GM19467 (cell line): Measurements from ENCODE around the gene INSYN2A.

Source experiments
- ATAC-seq: cut with Tn5 transposase; IDR thresholded peaks from one replicate; pipeline ENCODE4 v1.9.1; 2021; ENCODE audit warnings: mild to moderate bottlenecking, moderate library complexity; ENCODE audit not compliant: unreplicated experiment

Gene INSYN2A

DNA sequence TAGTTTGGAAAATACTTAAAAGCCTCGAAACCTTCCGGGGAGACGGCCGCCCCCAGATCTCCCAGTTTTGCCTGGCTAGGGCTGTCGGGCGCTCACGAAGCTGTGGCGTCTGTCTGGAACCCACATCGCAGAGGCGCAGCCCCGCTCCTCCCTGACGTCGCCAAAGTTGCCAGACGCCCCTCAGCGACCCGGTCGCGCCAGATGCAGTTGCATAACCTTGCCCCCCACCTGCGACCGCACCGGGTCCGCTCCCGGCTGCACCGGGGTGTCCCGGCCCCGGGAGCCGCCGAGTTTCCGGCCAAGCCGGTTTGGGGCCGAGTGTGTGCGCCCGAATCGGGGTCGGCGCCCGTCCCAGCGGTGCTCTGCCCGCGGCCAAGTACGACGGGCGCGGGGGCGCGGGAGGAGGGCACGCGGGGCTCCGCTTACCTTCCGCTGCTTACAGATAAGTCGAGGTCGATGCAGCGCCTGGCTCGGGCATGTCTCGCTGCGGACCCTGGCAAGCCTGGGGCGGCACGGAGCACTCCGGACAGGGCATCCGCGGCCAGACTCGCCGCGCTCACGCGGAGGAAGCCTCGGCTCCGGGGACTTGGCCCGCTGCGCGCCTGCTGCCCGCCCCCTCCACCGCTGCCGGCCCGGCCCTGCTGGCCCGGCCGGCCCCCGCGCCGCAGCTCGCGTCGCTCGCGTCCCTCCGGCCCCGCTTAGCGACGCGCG lies 665 bp downstream of the INSYN2A start:
- no peak for ATAC-seq

DNA sequence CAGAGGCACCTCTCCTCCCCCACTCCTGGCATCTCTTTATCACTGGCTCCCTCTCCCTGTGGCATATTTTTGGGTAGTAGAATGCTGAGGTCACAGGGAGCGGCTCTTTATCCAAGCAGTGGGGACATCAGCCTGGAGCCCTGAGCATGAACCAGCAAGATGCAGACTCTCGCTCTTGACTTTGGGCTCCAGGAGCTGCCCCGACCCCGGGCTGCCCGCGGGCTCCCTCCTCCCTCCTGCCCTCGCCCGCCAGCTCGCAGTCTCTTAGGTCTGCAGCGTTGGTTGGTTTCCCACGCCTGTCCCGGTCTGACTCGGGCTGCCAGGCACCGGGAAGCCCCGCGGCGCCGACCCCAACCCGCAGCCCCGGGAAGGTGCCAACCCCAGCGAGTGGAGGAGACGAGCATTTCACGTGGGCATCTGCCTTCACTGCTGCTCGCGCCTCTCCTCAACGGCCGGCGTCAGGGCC lies 1.3 kb downstream of the INSYN2A start:
- ATAC-seq, result no peak

DNA sequence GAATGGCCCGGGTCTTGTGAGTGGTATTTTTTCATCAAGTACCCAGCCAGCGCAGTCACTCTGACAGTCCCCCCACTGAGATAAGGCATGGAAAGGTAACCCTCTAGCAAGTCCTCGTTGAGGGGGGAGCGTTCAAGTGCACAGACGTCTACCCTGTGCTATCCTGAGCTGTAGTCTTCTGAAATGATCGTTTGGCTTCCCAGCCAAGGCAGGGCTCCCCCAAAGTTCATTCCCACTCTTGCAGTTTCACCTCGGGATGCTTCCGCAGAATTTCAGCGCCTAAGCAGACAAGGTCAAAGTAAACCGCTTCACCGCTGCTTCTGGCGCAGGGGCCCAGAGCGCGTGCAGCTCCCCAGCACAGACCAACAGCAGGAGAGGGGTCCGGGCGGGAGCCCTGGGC lies 1.8 kb downstream of the INSYN2A start:
- ATAC-seq, result no peak

DNA sequence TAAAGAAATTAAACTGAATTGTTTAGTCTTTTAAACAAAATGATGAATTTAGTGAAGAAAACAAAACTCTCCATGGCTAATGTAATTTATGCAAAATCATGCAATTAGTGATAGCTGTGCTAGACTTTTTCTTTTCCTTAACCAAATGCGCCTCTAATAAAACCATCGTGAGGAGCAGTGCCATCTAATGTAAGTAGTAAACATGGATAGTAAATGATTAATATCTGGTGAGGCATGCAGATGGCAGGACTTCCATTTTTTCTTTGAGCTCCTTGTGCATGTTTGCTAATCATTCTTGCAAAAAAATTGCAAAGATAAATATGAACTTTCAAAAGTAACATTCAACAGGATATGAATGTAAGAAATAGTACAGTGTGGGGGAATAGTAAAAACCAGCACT lies 2.3 kb downstream of the INSYN2A start:
- ATAC-seq, result no peak

DNA sequence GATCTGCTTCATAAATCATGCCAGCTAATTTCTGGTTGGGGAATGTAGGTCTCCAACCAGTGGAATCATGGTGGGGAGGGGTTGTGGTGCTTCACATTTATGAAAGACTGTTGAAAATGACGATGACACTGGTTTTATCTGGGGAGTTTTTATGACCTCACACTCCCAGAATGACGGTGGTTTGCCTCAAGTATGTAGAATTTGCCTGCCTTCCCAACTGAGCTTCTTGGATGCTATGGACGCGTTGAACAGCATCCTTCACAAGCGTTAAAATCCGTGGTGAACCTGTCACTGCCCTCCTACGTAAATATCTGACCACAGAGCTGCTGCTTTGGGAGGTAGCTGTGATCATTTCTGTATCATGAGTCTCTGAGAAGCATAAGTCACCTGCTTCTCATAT lies 3.3 kb downstream of the INSYN2A start:
- no peak for ATAC-seq

DNA sequence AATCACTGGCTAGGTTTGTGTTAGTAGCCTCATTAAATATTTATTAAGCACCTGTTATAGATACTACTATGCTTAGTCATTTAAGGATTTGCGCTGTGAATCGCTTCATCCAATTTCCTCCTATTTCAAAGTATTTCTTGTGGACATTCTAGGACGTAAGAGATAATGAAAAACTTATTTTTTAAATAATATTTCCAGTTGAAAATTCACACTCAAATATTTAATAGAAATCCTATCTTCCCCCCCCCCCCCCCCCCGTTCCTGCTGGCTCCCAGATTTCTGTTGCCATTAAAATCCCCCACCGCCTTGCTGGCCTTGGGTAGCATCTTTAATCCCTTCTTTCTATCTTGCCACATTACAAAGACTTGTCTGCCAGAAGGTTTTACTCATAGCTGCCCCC lies 6.0 kb downstream of the INSYN2A start:
- ATAC-seq, result no peak

DNA sequence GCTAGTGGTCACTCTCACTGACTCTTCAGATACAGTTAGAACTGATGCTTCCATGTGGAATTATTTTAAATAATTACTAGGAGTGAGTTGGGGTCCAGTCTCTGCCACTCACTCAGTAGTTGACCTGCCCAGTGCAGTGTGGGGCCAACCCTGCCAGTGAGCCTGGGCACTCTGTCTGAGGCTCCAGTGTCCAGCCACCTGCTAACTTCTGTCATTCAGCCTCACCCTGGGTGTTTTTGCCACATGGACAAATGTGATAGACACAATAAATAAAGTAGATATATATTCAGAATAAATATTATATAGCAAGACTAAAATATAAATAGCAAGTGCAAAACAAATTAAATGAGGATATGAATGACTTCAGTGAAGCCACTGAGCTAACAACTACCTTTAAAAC lies 7.2 kb downstream of the INSYN2A start:
- no peak for ATAC-seq

DNA sequence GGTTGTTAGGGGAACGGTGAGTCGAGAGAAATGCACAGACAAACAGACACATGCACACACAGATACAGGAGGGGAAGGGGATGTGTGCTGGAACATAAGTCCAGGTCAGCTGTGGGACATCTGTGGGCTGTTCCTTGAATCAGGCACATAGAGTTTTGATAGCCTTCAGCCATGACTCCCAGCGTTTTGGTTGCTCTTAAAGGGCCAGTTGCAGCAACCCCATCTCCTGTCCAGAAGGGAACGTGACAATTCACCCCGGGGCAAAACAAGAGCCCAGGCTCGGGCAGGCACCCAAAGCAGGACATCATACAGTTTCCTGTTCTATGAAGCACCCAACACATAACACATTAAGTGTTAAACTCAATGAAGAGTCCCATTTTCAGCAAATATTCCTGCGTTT lies 9.6 kb downstream of the INSYN2A start:
- ATAC-seq, result no peak

DNA sequence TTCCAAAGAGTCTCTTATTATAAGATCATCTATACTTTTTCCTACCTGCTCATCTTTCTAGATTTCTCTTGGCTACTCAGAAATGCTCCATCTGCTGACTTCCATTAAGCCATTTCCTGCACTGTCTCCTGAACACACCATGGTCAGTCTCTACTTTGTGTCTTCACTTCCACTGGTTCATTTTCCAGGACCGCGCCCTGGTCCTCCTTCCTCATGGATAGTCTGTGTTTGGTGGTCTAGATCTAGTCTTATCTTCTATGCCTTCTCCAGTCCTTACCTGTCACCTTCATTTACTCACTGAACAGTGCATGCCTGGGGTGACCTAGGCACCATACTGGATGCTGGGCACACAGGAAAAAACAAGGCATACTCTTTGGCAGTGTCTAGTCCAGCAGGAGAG lies 11.8 kb downstream of the INSYN2A start:
- ATAC-seq, result no peak

DNA sequence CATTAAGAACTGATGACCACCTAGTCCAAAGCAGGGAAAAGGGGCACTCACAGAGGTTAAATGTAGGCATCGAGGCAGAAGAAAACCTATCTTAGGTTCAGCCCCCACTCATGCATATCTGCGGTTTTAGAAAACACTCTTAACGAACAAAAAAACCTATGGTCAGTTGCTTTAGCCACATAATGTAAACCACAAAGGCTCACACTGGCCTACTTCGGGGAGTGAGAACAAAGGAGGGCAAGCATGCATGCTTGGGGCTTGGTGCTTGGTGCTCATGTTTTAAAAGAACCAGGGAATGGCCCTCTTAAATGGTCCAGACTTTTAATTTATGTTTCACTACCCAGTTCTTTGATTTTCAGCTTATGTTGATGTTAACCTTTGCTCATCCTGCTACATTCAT lies 14.2 kb downstream of the INSYN2A start:
- no peak for ATAC-seq

DNA sequence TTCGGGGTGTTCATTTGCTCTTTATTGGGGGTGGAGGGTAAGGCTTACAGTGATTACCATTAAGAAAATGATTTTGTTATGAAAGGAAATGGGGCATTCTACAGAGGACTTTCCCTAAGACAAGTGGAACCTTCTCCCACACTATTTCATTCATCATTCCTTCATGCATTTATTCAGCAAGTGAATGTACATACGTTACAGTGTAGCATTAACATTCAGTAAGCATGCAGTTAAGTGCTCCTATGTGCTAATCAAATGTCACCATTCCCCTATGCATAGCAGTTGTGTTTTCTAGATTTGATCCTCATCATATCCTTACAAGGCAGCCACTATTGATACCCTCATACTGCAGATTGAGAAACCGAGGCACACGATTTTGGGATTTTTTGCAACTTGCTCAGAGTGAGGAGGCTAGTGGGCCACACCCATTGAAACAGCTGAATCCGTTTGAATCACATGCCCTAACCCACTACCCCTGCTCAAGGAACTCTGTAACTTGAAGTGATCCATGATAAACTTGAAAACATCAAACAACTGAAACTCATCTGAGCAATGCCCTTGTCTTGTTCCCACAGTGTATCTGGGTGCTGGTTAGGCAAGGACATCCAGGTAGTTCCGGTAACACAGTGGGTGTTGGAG lies 16.7 kb downstream of the INSYN2A start:
- no peak for ATAC-seq

DNA sequence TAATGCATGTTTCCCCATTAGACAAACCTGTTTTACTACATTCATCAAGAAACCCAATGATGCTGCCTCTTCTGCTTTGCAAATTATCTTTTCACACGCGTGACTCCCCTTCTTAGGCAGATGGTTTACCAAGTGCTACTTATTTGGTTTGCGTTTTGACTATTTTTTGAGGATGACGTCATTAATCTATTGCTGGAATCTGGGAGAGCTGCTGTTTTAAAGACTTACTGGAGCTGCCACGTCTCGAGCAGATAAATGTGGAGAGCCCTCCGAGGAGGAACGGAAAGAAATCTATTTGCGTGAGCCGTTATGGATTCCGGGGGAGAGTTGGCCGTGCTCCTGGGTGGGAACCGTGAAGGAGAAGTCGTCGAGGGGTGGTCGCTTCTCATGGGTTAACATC lies 19.7 kb downstream of the INSYN2A start:
- no peak for ATAC-seq

DNA sequence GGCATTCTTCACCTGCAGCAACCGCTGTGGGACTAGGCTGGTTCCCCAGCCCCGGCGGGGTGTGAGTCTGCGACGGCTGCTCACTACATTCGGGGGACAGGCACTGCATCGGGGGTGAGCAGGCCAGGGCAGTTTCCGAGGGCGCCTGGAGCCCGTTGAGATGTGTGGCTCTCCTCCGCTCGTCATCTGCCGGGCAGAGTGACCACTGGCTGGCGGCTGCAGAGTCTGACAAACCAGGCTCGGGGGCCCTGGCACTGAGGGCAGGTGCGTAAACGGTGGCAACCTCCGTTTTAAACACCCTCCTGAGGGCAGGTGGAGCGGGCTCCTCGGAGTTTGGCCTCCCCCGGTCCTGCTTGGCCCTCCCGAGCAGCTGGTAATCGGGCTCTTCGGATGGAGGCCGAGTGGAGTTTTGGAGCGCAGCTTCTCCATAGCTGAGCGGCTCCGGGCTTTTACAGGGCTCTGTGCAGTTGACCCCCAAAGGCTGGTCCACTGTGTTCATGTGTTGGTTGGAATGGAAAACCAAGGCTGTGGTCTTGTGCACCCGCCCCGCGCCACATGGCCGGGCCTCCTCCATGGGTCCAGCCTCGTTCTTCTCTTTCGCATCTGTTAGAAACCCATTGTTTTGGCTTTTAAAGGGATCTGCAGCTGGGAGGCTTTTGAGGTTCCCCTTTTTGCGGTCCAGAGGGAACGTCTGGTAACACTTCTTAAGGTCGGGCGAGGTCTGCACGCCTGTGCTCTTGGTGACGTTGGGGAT lies 20.9 kb downstream of the INSYN2A start:
- ATAC-seq, result no peak

DNA sequence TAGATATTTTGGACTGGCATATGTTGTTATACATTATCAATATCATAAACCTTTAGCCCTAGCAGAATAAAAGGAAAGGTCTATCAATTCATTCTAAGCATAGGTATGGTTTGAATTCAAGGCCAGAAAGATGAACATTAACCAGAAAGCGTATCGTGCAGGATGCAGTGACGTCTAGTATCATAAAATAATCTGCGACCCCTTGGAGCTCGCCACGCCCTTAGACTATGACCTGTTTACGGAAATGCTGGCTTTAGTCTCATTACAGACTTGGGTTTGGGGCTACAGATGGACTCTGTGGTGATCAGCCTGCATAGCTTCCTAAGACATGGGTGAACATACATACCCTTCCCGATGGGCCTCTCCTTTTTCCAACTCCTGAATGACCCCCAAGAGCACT lies 21.5 kb downstream of the INSYN2A start:
- no peak for ATAC-seq

DNA sequence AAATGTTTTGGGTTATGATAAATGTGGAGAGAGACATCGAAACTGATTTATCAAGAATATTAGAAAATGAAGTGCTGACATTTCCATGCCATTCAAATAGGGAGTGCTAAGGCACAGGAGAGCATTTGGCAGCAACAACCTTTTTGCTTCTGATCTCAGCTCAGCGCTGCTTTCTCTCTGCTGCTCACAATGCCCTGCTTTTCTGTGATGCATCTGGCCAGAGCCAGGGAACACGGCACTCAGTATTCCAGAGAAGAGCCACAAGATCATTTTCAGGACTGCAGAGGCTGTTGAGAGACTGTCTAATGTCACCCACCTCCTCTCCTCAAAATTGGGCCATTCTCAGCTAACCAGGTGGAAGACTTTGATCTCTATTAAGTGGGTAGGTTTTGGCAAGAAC lies 28.1 kb downstream of the INSYN2A start:
- no peak for ATAC-seq

DNA sequence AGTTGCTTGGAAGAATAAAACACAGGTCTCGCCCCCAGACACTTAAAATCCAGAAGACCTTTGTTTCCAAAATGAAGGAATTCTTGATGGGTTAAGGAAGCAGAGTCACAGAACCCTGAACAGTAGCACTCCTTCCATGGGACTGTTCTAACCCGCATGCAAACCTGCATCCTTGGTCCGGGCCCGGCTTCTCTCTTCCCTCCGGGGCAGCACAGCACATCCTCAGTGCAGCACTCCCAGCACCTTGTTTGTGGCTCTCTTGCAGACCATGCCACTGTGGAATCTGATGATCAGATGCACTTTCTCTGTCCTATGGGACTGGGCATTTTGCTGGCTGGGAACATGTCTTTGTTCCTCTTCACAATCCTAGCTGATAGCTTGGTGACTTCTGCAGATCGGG lies 33.5 kb downstream of the INSYN2A start:
- ATAC-seq, result no peak

DNA sequence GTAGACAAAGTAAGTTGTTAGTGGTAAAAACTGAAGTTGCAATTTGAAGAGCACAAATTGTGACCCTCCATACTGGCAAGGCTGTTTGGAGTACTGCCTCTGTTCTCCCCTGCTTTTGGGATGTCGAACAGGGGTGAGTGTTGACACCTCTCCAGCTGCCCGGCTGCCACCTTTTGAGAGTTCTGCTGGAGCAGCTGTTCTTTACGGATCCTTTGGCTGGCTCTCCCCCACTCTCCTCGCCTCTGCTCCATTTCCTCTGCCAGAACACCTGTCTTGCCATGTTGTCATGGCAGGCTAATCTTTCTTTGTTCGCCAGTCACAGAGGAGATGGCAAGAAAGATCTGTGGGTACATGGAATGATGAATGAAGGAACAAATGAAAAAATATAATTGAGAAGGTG lies 34.9 kb downstream of the INSYN2A start:
- ATAC-seq, result no peak

DNA sequence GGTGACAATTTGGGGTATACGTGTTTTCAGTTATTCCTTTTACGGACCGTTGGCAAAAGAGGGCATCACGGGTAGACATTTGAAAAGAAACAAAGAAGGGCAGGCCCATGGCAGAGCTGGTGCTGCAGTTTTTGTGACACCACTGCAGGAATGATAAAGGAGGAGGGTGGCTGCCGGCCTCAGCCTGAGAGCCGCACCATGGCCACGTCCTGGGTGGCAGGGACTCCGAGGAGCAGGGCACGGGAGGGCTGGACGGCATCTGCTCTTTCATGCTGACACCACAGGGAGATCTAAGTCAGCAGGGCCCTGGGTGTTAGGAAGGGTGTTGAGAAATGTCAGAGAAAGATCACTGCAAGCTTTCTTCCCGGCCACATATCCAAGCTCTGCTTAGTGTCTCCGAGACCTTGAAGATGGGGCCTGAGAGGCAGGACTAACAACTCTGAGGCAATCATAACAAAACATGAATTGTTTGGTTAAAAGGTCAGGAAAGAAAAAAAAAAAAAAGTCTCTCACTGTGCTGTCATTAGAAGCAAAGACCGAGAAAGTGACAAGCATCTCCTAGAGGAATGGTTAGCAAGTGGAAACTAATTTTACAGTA lies 36.6 kb downstream of the INSYN2A start:
- ATAC-seq, result no peak

DNA sequence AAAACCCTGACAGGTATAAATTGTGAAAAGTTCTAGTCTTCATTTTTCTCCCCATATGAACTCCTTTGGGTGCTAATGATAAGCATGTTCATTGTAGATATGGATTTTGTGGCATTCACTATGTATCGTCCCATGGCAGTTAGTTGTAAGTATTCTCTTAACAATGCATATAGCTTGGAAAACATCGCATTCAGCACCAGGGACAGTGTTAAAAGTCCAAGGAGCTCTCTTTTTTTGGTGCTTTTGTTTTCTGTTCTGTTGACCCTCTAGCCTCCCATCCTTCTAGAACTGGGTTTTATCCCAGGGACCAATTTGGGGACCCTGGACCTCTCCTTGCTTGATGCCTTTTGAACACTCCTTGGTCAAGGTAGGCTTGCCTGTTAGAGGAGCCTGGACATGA lies 37.7 kb downstream of the INSYN2A start:
- ATAC-seq, result no peak

DNA sequence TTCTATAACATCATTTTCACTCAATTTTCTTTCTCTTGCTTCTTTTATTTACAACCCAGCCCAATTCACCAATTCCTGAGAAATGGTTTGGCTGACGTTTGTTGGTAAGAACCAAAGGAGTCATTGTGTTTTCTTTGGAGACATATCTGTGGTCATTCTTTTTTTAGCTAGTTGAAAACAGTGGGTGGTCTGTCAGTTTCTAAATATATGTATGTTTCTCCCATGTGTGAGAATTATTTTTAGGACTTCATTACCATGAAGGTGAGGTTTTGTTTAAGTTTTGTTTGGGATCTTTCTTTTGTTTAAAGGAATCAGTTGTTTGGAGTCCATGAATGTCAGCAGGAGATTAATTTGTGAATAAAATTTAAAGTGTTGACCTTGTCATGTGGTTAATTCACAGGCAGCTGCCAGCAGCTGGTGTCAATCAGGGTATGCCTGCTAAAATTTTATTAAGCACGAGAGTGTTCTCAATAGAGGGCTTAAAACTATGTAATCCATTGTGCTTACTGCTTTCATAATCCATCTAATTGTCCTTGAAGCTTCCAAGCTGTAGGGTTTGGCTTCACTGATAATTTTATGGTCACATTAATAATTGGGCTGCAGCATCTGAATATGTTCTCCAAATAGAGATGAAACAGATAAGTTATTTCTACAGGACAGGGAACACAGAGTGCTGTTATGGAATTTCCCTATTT lies 38.7 kb downstream of the INSYN2A start:
- no peak for ATAC-seq

DNA sequence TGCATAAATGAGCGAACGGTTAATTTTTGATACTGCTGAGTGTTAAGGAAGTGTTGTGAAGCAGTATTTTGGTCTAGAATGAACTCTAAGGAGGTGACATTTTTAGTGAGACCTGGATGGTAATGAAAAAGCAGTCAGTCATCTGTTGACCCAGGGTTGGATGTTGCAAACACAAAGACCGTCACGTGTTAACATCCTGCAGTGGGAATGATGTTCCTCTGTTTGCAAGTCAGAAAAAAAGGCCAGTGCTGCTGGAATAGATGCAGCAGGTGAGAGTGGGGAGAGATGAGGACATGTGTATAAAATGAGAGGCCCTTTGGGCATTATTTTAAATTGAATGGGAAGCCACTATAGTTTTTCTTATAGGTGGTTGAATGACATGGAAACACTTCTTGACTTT lies 39.3 kb downstream of the INSYN2A start:
- no peak for ATAC-seq
